ENCODE data around the gene DOCK1.

GRCh38 chr10:127467811-127468210 is 562.6 kb downstream of the DOCK1 start:
- TF ChIP-seq CTCF (IDR thresholded peaks at IDR 0.05), result no peak
- TF ChIP-seq ZFX (IDR thresholded peaks at IDR 0.05; ENCODE audit: borderline replicate concordance), result no peak

Data from 22Rv1 (cell line).